Immature natural killer cell (primary cell): ENCODE results near the gene KCNMA1. TPM values are rescaled to one million over a fixed set of nuclear protein-coding genes. Genes with fewer than 3 reads are reported as not detected.
"Not testable (repeated sequence)": the region's sequence is repeated elsewhere in the genome, so short reads cannot be mapped to it uniquely, and the experiment has no call there.

Experiments used
- DNase-seq, 3 donors: peaks; one replicate each; pipeline ENCODE4 v3.0.0; 2022; ENCODE audit warnings: mixed read lengths in 1 of 3
- H3K27ac Mint-ChIP-seq, 6 donors: one replicate each; pipeline ENCODE4 v1.8.0; 2020; ENCODE audit warnings: mixed read lengths in 6 of 6, mild to moderate bottlenecking in 5 of 6, inconsistent platforms in 4 of 6, moderate library complexity in 3 of 6
- H3K27me3 Mint-ChIP-seq, 3 donors: one replicate each; pipeline ENCODE4 v1.8.0; 2020 to 2021; ENCODE audit warnings: low read depth in 3 of 3, mild to moderate bottlenecking in 3 of 3, mixed read lengths in 3 of 3, moderate library complexity in 3 of 3, inconsistent platforms in 1 of 3
- H3K36me3 Mint-ChIP-seq, 3 donors: one replicate each; pipeline ENCODE4 v1.8.0; 2020; ENCODE audit warnings: mixed read lengths in 3 of 3, inconsistent platforms in 2 of 3, mild to moderate bottlenecking in 2 of 3
- H3K4me1 Mint-ChIP-seq, 2 donors: one replicate each; pipeline ENCODE4 v1.8.0; 2020; ENCODE audit warnings: inconsistent platforms in 2 of 2, mild to moderate bottlenecking in 2 of 2, mixed read lengths in 2 of 2, moderate library complexity in 1 of 2
- H3K4me3 Mint-ChIP-seq, 5 donors: one replicate each; pipeline ENCODE4 v1.8.0; 2020; ENCODE audit warnings: mild to moderate bottlenecking in 5 of 5, mixed read lengths in 5 of 5, inconsistent platforms in 3 of 5, moderate library complexity in 3 of 5
- H3K9me3 Mint-ChIP-seq, 6 donors: one replicate each; pipeline ENCODE4 v1.8.0; 2020; ENCODE audit warnings: mild to moderate bottlenecking in 6 of 6, mixed read lengths in 6 of 6, inconsistent platforms in 4 of 6, moderate library complexity in 3 of 6
- polyA plus RNA-seq, 3 donors: library from polyadenylated mRNA; unstranded; fragments of 300-500 nt; fragmentation: Illumina TruSeq; gene quantifications; one replicate each; pipeline ENCODE4 v1.2.3, GENCODE V29; 2021

The KCNMA1 gene
- polyA plus RNA-seq, 3 donors from 2014 or later = not detected

DNA sequence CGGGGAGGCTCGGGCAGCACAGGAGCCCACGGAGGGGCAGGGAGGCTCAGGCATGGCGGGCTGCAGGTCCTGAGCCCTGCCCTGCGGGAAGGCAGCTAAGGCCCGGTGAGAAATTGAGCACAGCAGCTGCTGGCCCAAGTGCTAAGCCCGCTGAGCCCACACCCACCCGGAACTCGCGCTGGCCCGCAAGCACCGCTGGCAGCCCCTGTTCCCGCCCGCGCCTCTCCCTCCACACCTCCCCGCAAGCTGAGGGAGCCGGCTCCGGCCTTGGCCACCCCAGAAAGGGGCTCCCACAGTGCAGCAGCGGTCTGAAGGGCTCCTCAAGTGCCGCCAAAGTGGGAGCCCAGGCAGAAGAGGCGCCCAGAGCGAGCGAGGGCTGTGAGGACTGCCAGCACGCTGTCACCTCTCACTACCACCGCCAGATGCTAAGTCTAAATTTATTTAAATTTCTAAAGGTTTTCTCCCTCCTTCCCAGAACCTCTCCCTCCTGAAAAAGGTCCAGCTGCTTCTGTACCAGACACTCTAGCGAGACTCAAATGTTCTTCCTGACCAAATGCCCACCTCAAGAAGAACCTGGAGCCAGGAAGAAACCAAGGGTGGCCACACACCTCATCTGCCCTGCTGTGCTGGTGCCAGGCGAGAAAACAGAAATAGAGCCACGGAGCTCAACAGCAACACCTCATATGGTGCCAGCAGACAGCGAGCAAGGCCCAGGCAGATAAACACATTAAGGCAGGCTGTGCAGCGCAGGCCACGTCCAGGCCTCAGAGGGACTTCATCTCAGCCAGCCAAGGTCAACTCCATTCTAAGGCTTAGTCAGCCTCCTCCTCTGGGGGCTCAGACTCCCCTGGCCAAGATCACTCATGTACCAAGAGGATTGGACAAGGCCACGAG lies 47.0 kb downstream of the KCNMA1 start:
- Mint-ChIP-seq H3K9me3 (no peaks in the 10 kb centered on the region), H3K27ac (no peak overlapping the region)
- no peak for DNase-seq

DNA sequence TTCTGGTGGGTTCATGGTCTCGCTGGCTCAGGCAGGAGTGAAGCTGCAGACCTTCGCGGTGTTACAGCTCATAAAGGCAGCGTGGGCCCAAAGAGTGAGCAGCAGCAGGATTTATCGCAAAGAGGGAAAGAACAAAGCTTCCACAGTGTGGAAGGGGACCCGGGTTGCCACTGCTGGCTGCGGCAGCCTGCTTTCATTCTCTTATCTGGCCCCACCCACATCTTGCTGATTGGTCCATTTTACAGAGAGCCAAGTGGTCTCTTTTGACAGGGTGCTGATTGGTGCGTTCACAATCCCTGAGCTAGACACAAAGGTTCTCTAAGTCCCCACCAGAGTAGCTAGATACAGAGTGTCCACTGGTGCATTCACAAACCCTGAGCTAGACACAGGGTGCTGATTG lies 47.9 kb downstream of the KCNMA1 start:
- H3K27me3 Mint-ChIP-seq, H3K27ac Mint-ChIP-seq, H3K36me3 Mint-ChIP-seq, H3K9me3 Mint-ChIP-seq, H3K4me3 Mint-ChIP-seq, DNase-seq, H3K4me1 Mint-ChIP-seq: not testable (repeated sequence)

More for the DNA sequence above, 47.0 kb downstream of the KCNMA1 start:
- Mint-ChIP-seq H3K36me3 (no peaks in the 10 kb centered on the region), H3K27me3 (peaks cover 0 to 3% (median 2%) of the 10 kb centered on the region in 3 donors), H3K4me3 (no peak overlapping the region), H3K4me1 (no peaks in the 10 kb centered on the region)

DNA sequence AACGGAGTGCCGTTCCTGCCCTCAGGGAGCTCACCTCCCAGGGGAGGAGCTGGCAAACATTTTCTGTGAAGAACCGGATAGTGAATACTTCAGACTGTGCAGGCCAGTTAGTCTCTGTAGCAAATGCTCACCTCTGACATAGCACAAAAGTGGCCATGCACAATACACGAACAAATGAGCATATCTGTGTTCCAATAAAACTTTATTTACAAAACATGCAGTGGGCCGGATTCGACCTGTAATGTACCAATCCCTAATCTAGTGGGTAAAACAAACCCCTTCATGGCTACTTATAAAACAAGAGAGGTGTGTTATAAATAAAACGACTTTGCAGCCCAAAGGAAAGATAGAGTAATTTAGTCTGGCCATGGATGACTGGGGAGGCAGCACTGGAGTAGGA lies 48.7 kb downstream of the KCNMA1 start:
- no peak overlapping the region for H3K4me3 Mint-ChIP-seq
- H3K36me3 Mint-ChIP-seq = no peaks in the 10 kb centered on the region
- H3K27ac Mint-ChIP-seq = no peak overlapping the region

DNA sequence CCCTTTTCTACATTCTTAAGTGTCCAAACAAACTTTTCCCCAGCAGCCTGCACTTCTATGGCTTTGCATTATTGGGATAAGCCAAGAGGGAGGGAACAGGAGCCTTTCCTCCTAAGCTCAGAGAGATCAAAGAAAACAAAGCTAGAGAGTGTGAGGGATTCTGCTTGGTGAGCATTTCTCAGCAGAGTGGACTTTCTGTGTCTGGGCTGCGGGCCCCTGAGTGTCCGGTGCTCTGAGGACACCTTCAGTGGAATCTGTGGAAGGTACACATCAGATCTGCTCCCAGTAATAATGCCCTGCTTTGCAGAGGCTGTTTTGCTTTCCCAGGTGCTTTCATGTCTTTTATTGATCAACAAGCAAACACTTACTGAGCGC lies 50.2 kb downstream of the KCNMA1 start:
- Mint-ChIP-seq H3K27ac (no peak overlapping the region), H3K4me1 (peaks cover 7 to 15% of the 10 kb centered on the region in 2 donors), H3K36me3 (no peaks in the 10 kb centered on the region), H3K4me3 (no peak overlapping the region), H3K9me3 (no peaks in the 10 kb centered on the region), H3K27me3 (no peaks in the 10 kb centered on the region)
- no peak for DNase-seq

More for the DNA sequence above, 48.7 kb downstream of the KCNMA1 start:
- no peak for DNase-seq
- Mint-ChIP-seq H3K27me3 (peaks cover 0 to 3% (median 0%) of the 10 kb centered on the region in 3 donors), H3K4me1 (peaks cover 0 to 2% of the 10 kb centered on the region in 2 donors), H3K9me3 (no peaks in the 10 kb centered on the region)

DNA sequence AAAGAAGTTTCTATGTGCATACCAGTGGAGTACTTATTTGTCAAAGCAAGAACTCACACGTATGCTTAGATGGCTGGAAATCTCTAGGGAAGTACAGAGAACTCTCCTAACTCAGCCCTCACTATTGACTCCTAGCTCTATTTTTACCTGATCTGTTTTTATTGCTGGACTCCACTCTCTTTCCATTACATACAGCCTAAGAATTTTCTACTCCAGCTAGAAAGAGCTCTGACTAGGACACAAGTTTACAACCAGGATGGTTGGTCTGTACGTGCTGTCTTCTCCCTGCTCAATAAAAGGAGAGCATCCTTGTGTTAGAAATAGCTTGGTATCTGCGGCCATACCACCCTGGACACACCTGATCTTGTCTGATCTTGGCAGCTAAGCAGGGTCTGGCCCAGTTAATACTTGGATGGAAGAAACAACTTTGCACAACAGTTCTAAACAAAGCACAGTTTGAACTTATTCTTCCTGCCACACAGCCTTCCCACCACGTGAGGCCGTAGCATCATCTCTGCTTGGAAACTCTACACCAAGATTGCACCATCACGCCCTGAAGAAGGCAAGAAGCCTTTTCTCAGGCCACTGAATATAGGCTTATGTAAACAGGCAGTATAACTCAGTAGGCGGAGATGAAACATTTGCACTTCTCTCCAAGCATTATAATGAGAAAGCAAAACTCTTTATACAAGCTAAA lies 50.7 kb downstream of the KCNMA1 start:
- no peaks in the 10 kb centered on the region for H3K27me3 Mint-ChIP-seq
- H3K9me3 Mint-ChIP-seq = no peaks in the 10 kb centered on the region
- H3K36me3 Mint-ChIP-seq = no peaks in the 10 kb centered on the region
- H3K27ac Mint-ChIP-seq = no peak overlapping the region
- peaks cover 7 to 15% of the 10 kb centered on the region in 2 donors for H3K4me1 Mint-ChIP-seq
- no peak for DNase-seq
- H3K4me3 Mint-ChIP-seq = no peak overlapping the region

GRCh38 chr10:77584938-77585337 lies 52.7 kb downstream of the KCNMA1 start:
- Mint-ChIP-seq H3K36me3 (no peaks in the 10 kb centered on the region), H3K4me3 (no peak overlapping the region), H3K4me1 (peaks cover 7 to 15% of the 10 kb centered on the region in 2 donors), H3K27ac (no peak overlapping the region), H3K9me3 (no peaks in the 10 kb centered on the region), H3K27me3 (peaks cover 0 to 2% (median 0%) of the 10 kb centered on the region in 3 donors)
- no peak for DNase-seq

GRCh38 chr10:77583527-77583926 lies 54.1 kb downstream of the KCNMA1 start:
- no peak for DNase-seq
- no peaks in the 10 kb centered on the region for H3K36me3 Mint-ChIP-seq
- H3K27ac Mint-ChIP-seq = no peak overlapping the region
- H3K4me3 Mint-ChIP-seq = no peak overlapping the region
- no peaks in the 10 kb centered on the region for H3K9me3 Mint-ChIP-seq
- H3K4me1 Mint-ChIP-seq = peaks cover 7 to 15% of the 10 kb centered on the region in 2 donors
- H3K27me3 Mint-ChIP-seq = peaks cover 0 to 4% (median 0%) of the 10 kb centered on the region in 3 donors

- no peak overlapping the region for H3K4me3 Mint-ChIP-seq
- DNase-seq = no peak
- H3K4me1 Mint-ChIP-seq = peaks cover 7 to 15% of the 10 kb centered on the region in 2 donors
- H3K27ac Mint-ChIP-seq = no peak overlapping the region
- no peaks in the 10 kb centered on the region for H3K9me3 Mint-ChIP-seq
- peaks cover 0 to 4% (median 0%) of the 10 kb centered on the region in 3 donors for H3K27me3 Mint-ChIP-seq
- H3K36me3 Mint-ChIP-seq = no peaks in the 10 kb centered on the region
Measured at GRCh38 chr10:77582710-77583115, 54.9 kb downstream of the KCNMA1 start.

DNA sequence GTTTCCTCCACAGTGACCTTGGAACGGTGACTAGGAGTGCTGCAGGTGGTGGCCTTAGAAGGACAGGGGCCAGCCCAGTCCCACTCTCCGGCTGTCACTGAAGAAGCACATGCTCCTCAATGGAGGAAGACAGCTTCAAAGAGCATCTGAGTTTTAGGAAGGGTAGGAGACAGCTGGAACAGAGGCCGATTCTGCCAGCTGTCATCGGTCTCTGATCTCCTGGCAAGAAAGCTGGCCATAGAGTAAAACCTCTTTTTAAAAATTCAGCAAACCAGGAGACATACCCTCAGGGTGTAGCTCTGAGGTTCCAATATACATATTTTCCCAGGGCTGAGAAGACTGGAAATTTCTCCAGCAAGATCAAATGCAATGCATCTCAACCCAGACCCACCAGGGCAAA lies 55.9 kb downstream of the KCNMA1 start:
- Mint-ChIP-seq H3K4me1 (peaks cover 7 to 15% of the 10 kb centered on the region in 2 donors), H3K27me3 (peaks cover 0 to 4% (median 0%) of the 10 kb centered on the region in 3 donors), H3K4me3 (no peak overlapping the region), H3K27ac (no peak overlapping the region), H3K9me3 (no peaks in the 10 kb centered on the region), H3K36me3 (no peaks in the 10 kb centered on the region)
- no peak for DNase-seq

DNA sequence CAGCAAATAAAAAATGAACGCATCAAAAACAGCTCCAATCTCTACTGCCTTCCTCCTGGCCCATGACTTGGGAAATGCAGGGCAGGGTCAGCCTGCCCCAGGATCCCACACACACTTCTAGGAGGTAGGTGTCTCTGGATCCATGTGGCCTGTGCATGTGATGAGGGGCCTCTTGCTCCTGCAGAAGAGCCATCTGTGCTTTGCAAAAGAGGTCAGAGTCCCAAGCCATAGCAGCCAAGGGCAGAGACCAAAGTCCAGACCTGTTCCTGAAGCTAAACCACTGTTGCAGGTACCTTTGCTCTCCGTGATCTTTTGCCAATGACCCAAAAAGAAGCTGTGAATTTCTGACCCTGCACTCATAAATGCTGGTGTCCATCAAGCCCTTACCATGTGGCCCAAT lies 57.1 kb downstream of the KCNMA1 start:
- H3K27me3 Mint-ChIP-seq = peaks cover 0 to 4% (median 0%) of the 10 kb centered on the region in 3 donors
- DNase-seq = no peak
- H3K4me1 Mint-ChIP-seq = peaks cover 7 to 15% of the 10 kb centered on the region in 2 donors
- H3K4me3 Mint-ChIP-seq = no peak overlapping the region
- H3K9me3 Mint-ChIP-seq = no peaks in the 10 kb centered on the region
- H3K36me3 Mint-ChIP-seq = no peaks in the 10 kb centered on the region
- no peak overlapping the region for H3K27ac Mint-ChIP-seq

DNA sequence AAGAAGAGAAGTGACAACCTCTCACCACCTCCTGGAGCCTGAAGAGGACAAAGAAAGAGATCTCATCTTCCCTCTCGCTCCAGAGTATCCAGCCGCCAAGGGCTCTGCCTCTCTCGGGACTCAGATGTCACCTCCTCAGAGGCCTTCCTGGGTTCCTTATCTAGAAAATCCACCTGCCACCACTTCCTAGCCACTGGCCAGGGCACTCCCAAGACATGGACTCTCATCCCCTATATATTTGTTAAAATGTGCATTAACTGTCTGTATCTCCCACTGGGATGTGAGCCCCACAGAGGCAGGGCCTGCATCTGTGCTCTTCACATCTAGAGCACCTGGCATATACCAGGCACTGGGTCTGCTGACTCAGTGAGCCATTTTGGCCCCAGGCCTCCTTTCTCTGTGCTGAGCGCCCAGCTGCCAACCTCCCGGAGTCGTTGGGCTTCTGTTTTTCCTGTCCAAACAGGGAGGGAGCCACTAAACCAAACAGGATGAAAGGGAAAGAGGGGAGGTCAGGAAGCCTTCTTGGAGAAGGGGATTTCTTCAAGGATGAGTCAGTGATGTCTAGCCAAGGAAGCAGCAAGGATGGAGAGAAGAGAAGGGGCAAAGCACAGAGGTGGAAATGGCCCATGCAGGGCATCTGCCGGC lies 58.9 kb downstream of the KCNMA1 start:
- H3K4me1 Mint-ChIP-seq = peaks cover 6 to 11% of the 10 kb centered on the region in 2 donors
- no peaks in the 10 kb centered on the region for H3K36me3 Mint-ChIP-seq
- no peak overlapping the region for H3K4me3 Mint-ChIP-seq
- peaks cover 0 to 4% (median 0%) of the 10 kb centered on the region in 3 donors for H3K27me3 Mint-ChIP-seq
- no peaks in the 10 kb centered on the region for H3K9me3 Mint-ChIP-seq
- H3K27ac Mint-ChIP-seq = no peak overlapping the region
- no peak for DNase-seq

DNA sequence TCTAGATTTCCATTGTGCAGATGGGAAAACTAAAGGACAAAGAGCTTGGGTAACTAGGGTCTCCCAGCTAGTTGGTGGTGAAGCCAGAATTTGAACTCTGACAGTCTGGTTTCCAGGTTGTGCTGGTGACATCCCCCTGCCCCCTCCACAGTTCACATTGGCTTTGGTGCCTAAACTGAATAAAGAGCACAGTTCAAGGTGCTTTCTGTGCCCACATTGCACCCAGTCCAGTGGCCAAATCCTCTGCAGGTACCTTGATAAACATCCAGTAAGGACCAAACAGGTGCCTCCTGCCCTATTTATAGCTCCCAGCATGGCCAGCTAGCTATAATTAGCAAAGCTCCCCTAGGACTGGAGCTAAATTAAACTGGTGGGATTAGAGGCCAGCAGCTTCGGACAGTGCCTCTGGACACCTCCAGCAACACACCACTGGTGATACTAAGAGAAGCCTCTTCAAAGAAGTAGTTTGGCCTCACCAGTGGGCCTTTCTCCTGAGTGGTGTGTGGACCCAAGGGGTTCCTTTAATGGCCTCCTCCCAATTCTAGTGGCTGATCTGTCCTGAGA lies 59.9 kb downstream of the KCNMA1 start:
- Mint-ChIP-seq H3K36me3 (no peaks in the 10 kb centered on the region), H3K4me1 (peaks cover 0 to 1% of the 10 kb centered on the region in 2 donors), H3K27me3 (peaks cover 0 to 4% (median 0%) of the 10 kb centered on the region in 3 donors), H3K27ac (no peak overlapping the region), H3K9me3 (no peaks in the 10 kb centered on the region), H3K4me3 (no peak overlapping the region)
- DNase-seq = no peak

- no peaks in the 10 kb centered on the region for H3K4me1 Mint-ChIP-seq
- no peak overlapping the region for H3K27ac Mint-ChIP-seq
- no peak for DNase-seq
- no peaks in the 10 kb centered on the region for H3K9me3 Mint-ChIP-seq
- H3K27me3 Mint-ChIP-seq = peaks cover 0 to 4% (median 0%) of the 10 kb centered on the region in 3 donors
- H3K36me3 Mint-ChIP-seq = no peaks in the 10 kb centered on the region
- H3K4me3 Mint-ChIP-seq = no peak overlapping the region
Measured at GRCh38 chr10:77576444-77577032, 61.1 kb downstream of the KCNMA1 start.
